Smooth muscle cell of trachea (primary cell): ENCODE data around the gene GARS1. TPM values are rescaled to one million over a fixed set of nuclear protein-coding genes. Genes with fewer than 3 reads are reported as not detected.

Source experiments
- total RNA-seq: library from RNA; depleted of rRNA; stranded (reverse); fragments of >200 nt; gene quantifications from 2 replicates; pipeline ENCODE4 v1.2.1, GENCODE V29; 2014

The GARS1 gene, protein sequence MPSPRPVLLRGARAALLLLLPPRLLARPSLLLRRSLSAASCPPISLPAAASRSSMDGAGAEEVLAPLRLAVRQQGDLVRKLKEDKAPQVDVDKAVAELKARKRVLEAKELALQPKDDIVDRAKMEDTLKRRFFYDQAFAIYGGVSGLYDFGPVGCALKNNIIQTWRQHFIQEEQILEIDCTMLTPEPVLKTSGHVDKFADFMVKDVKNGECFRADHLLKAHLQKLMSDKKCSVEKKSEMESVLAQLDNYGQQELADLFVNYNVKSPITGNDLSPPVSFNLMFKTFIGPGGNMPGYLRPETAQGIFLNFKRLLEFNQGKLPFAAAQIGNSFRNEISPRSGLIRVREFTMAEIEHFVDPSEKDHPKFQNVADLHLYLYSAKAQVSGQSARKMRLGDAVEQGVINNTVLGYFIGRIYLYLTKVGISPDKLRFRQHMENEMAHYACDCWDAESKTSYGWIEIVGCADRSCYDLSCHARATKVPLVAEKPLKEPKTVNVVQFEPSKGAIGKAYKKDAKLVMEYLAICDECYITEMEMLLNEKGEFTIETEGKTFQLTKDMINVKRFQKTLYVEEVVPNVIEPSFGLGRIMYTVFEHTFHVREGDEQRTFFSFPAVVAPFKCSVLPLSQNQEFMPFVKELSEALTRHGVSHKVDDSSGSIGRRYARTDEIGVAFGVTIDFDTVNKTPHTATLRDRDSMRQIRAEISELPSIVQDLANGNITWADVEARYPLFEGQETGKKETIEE
- total RNA-seq: 244 and 257 TPM in 2 replicates

DNA sequence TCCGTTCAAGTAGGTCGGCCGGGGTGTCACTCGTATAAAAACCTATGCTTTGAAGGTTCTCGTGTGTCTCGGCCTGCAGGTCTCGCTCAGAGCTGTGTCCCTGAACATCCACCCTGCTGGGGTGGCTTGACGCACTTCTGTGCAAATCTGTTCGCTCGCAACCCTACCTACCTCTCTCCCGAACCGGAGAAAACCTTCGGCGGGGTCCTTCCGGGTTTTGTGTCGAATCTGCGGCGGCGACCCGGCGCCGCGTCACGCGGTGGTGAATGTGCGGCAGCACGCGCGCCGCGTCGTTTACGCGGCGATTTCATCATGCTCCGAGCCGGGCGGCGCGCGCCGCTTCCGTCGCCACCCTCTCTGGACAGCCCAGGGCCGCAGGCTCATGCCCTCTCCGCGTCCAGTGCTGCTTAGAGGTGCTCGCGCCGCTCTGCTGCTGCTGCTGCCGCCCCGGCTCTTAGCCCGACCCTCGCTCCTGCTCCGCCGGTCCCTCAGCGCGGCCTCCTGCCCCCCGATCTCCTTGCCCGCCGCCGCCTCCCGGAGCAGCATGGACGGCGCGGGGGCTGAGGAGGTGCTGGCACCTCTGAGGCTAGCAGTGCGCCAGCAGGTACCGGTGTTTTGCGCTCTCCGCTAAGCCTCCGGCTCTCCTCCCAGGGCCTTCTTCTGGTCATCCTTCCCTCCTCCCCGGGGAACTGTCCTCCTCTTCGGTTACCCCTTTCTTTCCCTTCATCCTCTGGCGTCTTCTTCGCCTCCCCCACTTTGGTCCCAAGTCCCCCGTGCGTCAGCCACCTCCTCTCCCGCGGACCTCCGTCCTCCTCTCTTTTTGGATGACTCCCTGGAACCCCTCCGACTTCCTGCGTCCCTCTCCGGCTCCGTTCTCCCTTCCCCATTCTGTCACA lies at the start of gene GARS1:
TSS of gene GARS1 (plus strand) at position 339 of the 896 bp plus-strand sequence. CDS start at position 383, 44 bp downstream.

GRCh38 chr7:30682212-30683083 lies 87.8 kb downstream of the GARS1 start, which contains the start of gene CRHR2:
TSS of gene CRHR2 (minus strand) at chr7:30682456. CDS start at chr7:30682280, 176 bp downstream.

Other genes starting within 250 kb of the GARS1 start
- gene NOD1, start 116.1 kb upstream of the GARS1 start, total RNA-seq: 6.9 and 9.9 TPM in 2 replicates
- 13.9 and 19.8 TPM in 2 replicates for gene GGCT, start 90.0 kb upstream of the GARS1 start, total RNA-seq
- gene CRHR2, start 87.6 kb downstream of the GARS1 start, total RNA-seq: not detected in 2 replicates
- gene INMT, start 157.3 kb downstream of the GARS1 start, total RNA-seq: 20.1 and 20.8 TPM in 2 replicates
- 8.6 and 9.8 TPM in 2 replicates for gene MINDY4, start 176.5 kb downstream of the GARS1 start, total RNA-seq